ENCODE data around the gene LCLAT1.

The LCLAT1 gene

DNA sequence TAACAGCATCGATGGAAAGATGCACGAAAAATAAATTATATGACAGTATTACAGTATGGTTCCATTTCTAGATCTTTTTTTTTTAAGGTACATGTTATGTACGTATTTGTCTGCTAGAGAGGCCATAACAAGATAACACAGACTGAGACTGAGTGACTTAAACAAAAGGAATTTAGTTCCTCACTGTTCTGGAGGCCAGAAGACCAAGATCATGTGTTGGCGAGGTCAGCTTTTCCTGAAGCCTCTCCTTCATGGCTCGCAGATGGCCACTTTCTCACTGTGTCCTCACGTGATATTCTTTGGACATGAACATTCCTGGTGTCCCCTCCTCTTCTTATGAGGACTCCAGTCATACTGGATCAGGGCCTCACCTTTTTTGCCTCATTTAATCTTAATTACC lies 182.8 kb downstream of the LCLAT1 start:
- no peaks in the 10 kb centered on the region for H3K27me3 ChIP-seq (ENCODE audit: control insufficient read depth, low read length)
- no peak overlapping the region for H3K4me3 ChIP-seq (ENCODE audit: low read length)
- no peaks in the 10 kb centered on the region for H4K20me1 ChIP-seq (ENCODE audit: control insufficient read depth, insufficient read depth, low read depth, low read length)
- H3K4me1 ChIP-seq (ENCODE audit: control insufficient read depth, low read length), result no peaks in the 10 kb centered on the region
- no peaks in the 10 kb centered on the region for H3K36me3 ChIP-seq (ENCODE audit: control insufficient read depth, low read length)
- no peaks in the 10 kb centered on the region for H3K9me2 ChIP-seq (replicated peaks; ENCODE audit: control insufficient read depth, low read length)
- H3F3A ChIP-seq (ENCODE audit: control insufficient read depth, insufficient read depth), result no peaks in the 10 kb centered on the region
- H3K9me3 ChIP-seq (ENCODE audit: control insufficient read depth, insufficient read depth, low read length), result no peaks in the 10 kb centered on the region
- no peak for TF ChIP-seq EZH2phosphoT487 (IDR thresholded peaks at IDR 0.05; ENCODE audit: borderline replicate concordance, low read length)
- H3K79me2 ChIP-seq (ENCODE audit: control insufficient read depth, low read length), result no peaks in the 10 kb centered on the region
- no peak overlapping the region for H3K27ac ChIP-seq (ENCODE audit: low read depth, low read length)
- no peak overlapping the region for H3K4me2 ChIP-seq (ENCODE audit: low read length)

DNA sequence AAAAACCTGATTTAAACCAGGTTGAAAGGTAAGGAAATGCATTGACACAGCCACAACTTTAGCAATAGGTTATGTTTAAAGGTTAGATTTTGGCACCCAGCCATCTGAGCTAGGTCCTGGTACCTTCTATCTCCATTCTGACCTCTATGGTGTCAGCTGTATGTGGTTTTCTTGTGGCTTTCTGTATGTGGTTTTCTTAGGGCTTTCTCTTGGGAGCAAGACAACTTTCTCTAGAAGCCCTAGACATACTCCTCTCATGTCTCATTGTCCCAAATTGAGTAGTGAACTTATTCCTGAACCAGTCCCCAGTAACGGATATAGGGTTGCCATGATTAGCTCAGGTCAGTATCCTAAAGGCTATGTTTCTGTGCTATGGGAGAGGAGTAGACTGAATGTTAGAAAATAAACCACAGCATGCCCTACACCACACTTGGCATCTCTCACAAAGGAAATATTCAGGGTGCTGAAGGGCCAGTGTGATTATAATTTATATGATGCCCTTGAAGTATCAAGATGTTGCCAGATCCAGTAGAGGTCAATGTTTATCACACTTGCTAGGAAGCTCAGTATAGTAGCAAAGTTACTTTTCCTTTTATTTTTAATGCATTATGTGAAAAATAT lies 184.1 kb downstream of the LCLAT1 start:
- no peak for TF ChIP-seq EZH2phosphoT487 (IDR thresholded peaks at IDR 0.05; ENCODE audit: borderline replicate concordance, low read length)
- TF ChIP-seq, protein P1, sequence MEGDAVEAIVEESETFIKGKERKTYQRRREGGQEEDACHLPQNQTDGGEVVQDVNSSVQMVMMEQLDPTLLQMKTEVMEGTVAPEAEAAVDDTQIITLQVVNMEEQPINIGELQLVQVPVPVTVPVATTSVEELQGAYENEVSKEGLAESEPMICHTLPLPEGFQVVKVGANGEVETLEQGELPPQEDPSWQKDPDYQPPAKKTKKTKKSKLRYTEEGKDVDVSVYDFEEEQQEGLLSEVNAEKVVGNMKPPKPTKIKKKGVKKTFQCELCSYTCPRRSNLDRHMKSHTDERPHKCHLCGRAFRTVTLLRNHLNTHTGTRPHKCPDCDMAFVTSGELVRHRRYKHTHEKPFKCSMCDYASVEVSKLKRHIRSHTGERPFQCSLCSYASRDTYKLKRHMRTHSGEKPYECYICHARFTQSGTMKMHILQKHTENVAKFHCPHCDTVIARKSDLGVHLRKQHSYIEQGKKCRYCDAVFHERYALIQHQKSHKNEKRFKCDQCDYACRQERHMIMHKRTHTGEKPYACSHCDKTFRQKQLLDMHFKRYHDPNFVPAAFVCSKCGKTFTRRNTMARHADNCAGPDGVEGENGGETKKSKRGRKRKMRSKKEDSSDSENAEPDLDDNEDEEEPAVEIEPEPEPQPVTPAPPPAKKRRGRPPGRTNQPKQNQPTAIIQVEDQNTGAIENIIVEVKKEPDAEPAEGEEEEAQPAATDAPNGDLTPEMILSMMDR (IDR thresholded peaks at IDR 0.05; ENCODE audit: low read depth, low read length, poor library complexity, severe bottlenecking), result no peak

DNA sequence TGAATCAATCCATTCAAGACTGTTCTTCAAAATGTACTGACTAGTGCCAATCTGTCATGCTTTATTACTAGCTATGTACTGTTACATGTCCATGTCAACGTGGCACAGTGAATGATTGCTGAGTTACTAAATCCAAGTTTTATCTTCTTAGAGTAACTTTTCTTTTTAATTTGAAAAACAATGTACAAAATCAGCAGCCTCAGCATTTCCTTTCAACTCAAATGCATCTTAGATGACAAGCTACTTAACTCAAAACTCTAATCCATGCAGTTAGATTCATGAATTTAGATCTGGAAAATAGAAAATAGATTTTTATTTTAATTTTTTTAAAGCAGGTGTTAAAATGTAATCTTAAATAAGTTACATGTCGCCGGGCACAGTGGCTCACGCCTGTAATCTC lies 186.0 kb downstream of the LCLAT1 start:
- Histone ChIP-seq H3K27me3 (ENCODE audit: control insufficient read depth, low read length) (no peaks in the 10 kb centered on the region), H3F3A (ENCODE audit: control insufficient read depth, insufficient read depth) (no peaks in the 10 kb centered on the region), H3K9me3 (ENCODE audit: control insufficient read depth, insufficient read depth, low read length) (no peaks in the 10 kb centered on the region), H3K4me1 (ENCODE audit: control insufficient read depth, low read length) (no peaks in the 10 kb centered on the region), H3K27ac (ENCODE audit: low read depth, low read length) (no peak overlapping the region), H3K4me3 (ENCODE audit: low read length) (no peak overlapping the region), H3K9me2 (replicated peaks; ENCODE audit: control insufficient read depth, low read length) (no peaks in the 10 kb centered on the region), H3K79me2 (ENCODE audit: control insufficient read depth, low read length) (no peaks in the 10 kb centered on the region), H4K20me1 (ENCODE audit: control insufficient read depth, insufficient read depth, low read depth, low read length) (no peaks in the 10 kb centered on the region), H3K4me2 (ENCODE audit: low read length) (no peak overlapping the region), H3K36me3 (ENCODE audit: control insufficient read depth, low read length) (no peaks in the 10 kb centered on the region)
- TF ChIP-seq, protein P1 (IDR thresholded peaks at IDR 0.05; ENCODE audit: low read depth, low read length, poor library complexity, severe bottlenecking), result no peak
- TF ChIP-seq EZH2phosphoT487 (IDR thresholded peaks at IDR 0.05; ENCODE audit: borderline replicate concordance, low read length), result no peak

More for the DNA sequence above, 184.1 kb downstream of the LCLAT1 start:
- Histone ChIP-seq H4K20me1 (ENCODE audit: control insufficient read depth, insufficient read depth, low read depth, low read length) (no peaks in the 10 kb centered on the region), H3F3A (ENCODE audit: control insufficient read depth, insufficient read depth) (no peaks in the 10 kb centered on the region), H3K9me3 (ENCODE audit: control insufficient read depth, insufficient read depth, low read length) (no peaks in the 10 kb centered on the region), H3K36me3 (ENCODE audit: control insufficient read depth, low read length) (no peaks in the 10 kb centered on the region), H3K4me1 (ENCODE audit: control insufficient read depth, low read length) (no peaks in the 10 kb centered on the region), H3K4me3 (ENCODE audit: low read length) (no peak overlapping the region), H3K79me2 (ENCODE audit: control insufficient read depth, low read length) (no peaks in the 10 kb centered on the region), H3K27me3 (ENCODE audit: control insufficient read depth, low read length) (no peaks in the 10 kb centered on the region), H3K9me2 (replicated peaks; ENCODE audit: control insufficient read depth, low read length) (no peaks in the 10 kb centered on the region), H3K27ac (ENCODE audit: low read depth, low read length) (no peak overlapping the region), H3K4me2 (ENCODE audit: low read length) (no peak overlapping the region)

DNA sequence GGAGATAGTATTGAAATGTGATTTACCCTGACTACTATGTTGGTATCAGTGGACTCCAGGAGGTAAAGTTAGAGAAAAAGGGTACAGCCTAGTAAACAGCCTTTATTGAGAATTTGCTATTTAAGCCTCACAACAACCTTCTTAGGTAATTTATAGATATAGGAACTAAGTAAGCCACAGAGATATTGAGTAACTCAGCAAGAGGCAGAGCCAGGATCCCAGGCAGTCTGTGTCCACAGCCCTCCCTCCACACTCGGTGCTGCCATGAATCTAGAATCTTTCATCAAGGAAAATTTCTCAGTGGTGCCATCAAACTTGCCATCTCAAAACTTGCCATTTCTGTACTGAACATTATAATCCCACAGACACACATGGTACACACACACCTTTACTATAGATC lies 189.3 kb downstream of the LCLAT1 start:
- Histone ChIP-seq H3K79me2 (ENCODE audit: control insufficient read depth, low read length) (no peaks in the 10 kb centered on the region), H3F3A (ENCODE audit: control insufficient read depth, insufficient read depth) (no peaks in the 10 kb centered on the region), H3K9me2 (replicated peaks; ENCODE audit: control insufficient read depth, low read length) (no peaks in the 10 kb centered on the region), H4K20me1 (ENCODE audit: control insufficient read depth, insufficient read depth, low read depth, low read length) (no peaks in the 10 kb centered on the region), H3K27ac (ENCODE audit: low read depth, low read length) (no peak overlapping the region), H3K36me3 (ENCODE audit: control insufficient read depth, low read length) (peaks cover 12% of the 10 kb centered on the region; the same call in 1 of the 2 replicates), H3K9me3 (ENCODE audit: control insufficient read depth, insufficient read depth, low read length) (no peaks in the 10 kb centered on the region), H3K27me3 (ENCODE audit: control insufficient read depth, low read length) (no peaks in the 10 kb centered on the region), H3K4me2 (ENCODE audit: low read length) (no peak overlapping the region), H3K4me3 (ENCODE audit: low read length) (no peak overlapping the region), H3K4me1 (ENCODE audit: control insufficient read depth, low read length) (no peaks in the 10 kb centered on the region)
- TF ChIP-seq, protein P1 (IDR thresholded peaks at IDR 0.05; ENCODE audit: low read depth, low read length, poor library complexity, severe bottlenecking), result no peak
- TF ChIP-seq EZH2phosphoT487 (IDR thresholded peaks at IDR 0.05; ENCODE audit: borderline replicate concordance, low read length), result no peak

All from DOHH2 (cell line).